NCI-H526 (cell line): ENCODE results near the gene LNP1.
A peak's percentile ranks its signal among the peaks of the same experiment; 100 is the strongest.
"Not testable (repeated sequence)": the region's sequence is repeated elsewhere in the genome, so short reads cannot be mapped to it uniquely, and the experiment has no call there.

Experiments
- DNase-seq, 2 experiments: peaks; one replicate each; lab custom pipeline; 2025; lab: John Stamatoyannopoulos, UW

Gene LNP1

DNA sequence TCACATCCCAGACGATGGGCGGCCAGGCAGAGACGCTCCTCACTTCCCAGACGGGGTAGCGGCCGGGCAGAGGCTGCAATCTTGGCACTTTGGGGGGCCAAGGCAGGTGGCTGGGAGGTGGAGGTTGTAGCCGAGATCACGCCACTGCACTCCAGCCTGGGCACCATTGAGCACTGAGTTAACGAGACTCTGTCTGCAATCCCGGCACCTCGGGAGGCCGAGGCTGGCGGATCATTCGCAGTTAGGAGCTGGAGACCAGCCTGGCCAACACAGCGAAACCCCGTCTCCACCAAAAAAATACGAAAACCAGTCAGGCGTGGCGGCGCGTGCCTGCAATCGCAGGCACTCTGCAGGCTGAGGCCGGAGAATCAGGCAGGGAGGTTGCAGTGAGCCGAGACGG, 77.2 kb downstream of the LNP1 start:
- not testable (repeated sequence) for DNase-seq

- no peak for DNase-seq
Measured at GRCh38 chr3:100480081-100480480, 78.7 kb downstream of the LNP1 start.

DNA sequence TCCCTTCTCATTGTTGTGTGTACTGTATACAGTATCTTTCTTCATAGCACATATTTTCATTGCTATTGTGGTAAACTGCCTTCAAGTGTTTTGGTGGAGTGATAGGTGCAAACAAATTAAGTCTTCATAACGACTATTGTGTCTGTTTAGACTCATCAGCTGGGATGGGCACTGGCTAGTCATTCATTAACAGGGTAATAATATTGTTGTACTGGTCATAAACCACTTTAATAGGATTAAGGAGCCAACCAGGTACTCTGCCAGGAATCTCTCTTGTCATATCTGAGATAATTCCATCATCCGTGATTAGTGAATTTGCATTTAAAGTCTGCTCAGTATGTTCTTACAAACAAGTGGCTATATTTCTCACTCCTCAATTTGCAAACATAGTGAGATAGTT, 80.8 kb downstream of the LNP1 start:
- DNase-seq, result peak; percentile 21 to 30

- DNase-seq, result no peak
Measured at GRCh38 chr3:100483529-100483928, 82.2 kb downstream of the LNP1 start.

GRCh38 chr3:100486808-100487207, 85.5 kb downstream of the LNP1 start:
- no peak for DNase-seq

GRCh38 chr3:100489118-100489517, 87.8 kb downstream of the LNP1 start:
- DNase-seq, result no peak

DNA sequence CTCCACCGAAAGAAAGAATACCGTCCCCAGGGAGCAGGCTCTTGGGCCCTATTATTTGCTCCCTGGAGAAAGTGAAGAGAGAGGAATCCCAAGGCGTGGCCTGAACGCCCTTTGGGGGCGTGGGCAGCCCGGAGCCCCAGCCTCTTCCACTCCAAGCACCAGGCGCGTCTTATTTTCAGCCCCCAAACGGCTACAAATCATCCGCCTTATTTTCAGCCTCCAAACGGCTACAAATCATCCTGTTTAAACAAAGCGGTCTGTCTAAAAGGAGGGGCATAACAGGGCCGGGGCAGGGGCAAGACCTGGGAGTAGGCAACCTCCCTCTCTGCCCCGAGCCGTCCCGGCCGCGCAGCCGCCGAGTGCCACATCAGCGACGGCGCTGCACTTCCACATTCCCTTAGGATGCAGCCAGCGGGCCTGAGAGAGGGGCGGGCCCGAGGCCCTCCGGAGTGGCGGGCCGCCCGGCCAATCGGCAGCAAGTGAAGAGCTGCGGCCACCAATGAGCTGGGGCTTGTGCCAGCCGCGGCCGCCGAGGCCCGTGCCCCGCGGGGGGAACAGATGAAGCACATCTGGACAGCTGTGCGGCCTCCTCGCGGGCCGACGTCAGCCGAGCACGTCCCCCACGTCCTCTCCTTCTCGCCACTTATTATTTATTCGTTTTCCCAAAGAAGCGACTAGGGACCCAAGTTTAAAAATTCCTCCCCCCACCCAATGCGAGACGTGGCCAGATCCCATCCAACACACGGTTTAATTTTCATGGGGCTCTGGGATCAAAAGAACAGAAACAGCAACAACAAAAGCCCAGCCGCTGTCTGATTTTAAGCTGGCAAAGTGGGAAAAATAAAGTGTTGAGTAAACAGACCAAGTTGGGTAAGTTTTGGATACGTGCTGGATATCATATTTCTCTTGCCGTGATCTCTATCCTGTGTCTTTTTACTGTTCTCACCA, 91.0 kb downstream of the LNP1 start, which contains the start of gene TMEM45A:
Gene TMEM45A (plus strand): TSS at position 561 of the 948 bp plus-strand sequence. CDS start 62,593 bp downstream, outside the sequence.
- peak; percentile 82 to 93 for DNase-seq

DNA sequence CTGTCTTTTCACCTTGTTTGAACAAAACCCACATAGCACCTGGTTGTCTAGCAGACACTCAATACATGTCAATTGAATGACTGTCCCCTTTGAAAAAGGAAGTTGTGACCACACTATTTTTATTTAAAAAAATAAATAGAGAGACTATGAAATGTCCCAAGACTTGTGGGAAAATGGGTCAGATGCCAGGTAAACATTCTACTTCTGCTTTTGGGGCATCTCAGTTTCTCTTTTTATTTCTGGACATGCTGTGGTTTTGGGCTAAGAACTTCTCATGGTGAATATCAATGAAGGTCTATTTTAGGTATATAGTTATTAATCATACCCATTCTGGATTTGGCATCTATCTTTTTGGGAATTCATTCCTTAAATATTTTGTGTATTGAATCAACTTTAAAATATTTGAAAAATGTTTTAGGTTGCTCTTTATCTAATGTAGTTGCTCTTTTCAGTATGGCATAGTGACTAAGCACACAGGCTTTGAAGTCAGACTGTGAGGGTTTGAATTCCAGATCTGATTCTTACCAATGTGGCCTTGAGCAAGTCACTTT, 95.4 kb downstream of the LNP1 start:
- no peak for DNase-seq

DNA sequence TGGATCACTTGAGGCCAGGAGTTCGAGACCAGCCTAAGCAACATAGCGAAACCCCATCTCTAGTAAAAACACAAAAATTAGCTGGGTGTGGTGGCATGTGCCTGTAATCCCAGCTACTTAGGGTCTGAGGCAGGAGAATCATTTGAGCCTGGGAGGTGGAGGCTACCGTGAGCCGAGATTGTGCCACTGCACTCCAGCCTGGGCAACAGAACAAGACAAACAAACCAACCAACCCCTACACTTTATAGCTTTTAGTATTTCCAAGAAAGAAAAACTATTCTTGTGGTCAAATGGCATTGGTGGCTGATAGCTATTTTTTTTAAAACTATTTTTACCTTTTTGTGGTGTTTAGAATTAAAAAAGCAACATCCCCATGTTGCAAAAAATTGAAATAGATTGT, 98.3 kb downstream of the LNP1 start:
- DNase-seq, result no peak

GRCh38 chr3:100500320-100500880, 99.1 kb downstream of the LNP1 start:
- no peak for DNase-seq

DNA sequence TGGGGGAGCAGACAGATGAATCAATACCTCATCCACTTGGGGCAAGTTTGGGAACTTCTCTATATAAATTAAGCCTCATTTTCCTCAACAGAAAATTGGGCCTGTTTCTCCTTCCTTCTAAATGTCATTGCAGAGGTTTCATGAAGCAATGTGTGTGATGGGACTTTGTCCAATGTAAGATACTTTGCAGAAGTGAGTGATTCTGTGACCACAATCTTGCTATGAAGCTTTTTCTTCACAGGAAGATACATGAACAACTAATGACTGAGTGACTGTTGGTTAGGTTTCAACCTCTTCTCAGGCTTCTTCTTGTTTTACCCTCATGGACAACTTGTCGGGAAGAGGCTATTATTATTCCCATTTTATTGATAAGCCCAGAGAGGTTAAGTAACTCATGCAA, 102.1 kb downstream of the LNP1 start:
- no peak for DNase-seq
